CD14-positive monocyte (primary cell): ENCODE results near the gene SYNDIG1. TPM values are rescaled to one million over a fixed set of nuclear protein-coding genes. Genes with fewer than 3 reads are reported as not detected.

Source experiments
- DNase-seq, 3 donors: peaks; one replicate each; pipeline ENCODE4 v3.0.0-alpha.2; 2011 to 2022
- H2AFZ ChIP-seq: 2 replicates; pipeline ENCODE4 v1.6.0; 2012; ENCODE audit warnings: mild to moderate bottlenecking, low read depth, low read length, inconsistent platforms; ENCODE audit not compliant: insufficient read depth, poor library complexity, severe bottlenecking
- H3K27ac ChIP-seq, 2 donors: 1 replicate in 1 of 2; 2 replicates in 1 of 2; pipeline ENCODE4 v1.5.1; 2012 to 2013; ENCODE audit warnings: low read length in 2 of 2, control low read depth in 1 of 2, inconsistent platforms in 1 of 2, low read depth in 1 of 2, mild to moderate bottlenecking in 1 of 2
- H3K27me3 ChIP-seq, 2 donors: one replicate each; pipeline versions ENCODE4 v1.6.0 to v1.6.1; 2011 to 2013; ENCODE audit warnings: low read length in 2 of 2; ENCODE audit not compliant: control insufficient read depth in 2 of 2, insufficient read depth in 2 of 2
- H3K36me3 ChIP-seq, 2 donors: replicated peaks in 1 of 2; 1 replicate in 1 of 2; 2 replicates in 1 of 2; pipeline versions ENCODE4 v1.5.1 to v1.6.1; 2012 to 2013; ENCODE audit warnings: low read length in 2 of 2, control low read depth in 1 of 2, inconsistent platforms in 1 of 2, mild to moderate bottlenecking in 1 of 2; ENCODE audit not compliant: insufficient read depth in 2 of 2, control insufficient read depth in 1 of 2
- H3K4me1 ChIP-seq, 2 donors: 1 replicate in 1 of 2; 2 replicates in 1 of 2; pipeline versions ENCODE4 v1.5.1 to v1.6.1; 2012 to 2013; ENCODE audit warnings: low read length in 2 of 2, control low read depth in 1 of 2, inconsistent platforms in 1 of 2, mild to moderate bottlenecking in 1 of 2, moderate library complexity in 1 of 2; ENCODE audit not compliant: insufficient read depth in 2 of 2, control insufficient read depth in 1 of 2
- H3K4me2 ChIP-seq: replicated peaks from 2 replicates; pipeline ENCODE3; 2012; ENCODE audit warnings: low read length, moderate library complexity, mild to moderate bottlenecking; ENCODE audit not compliant: poor library complexity, severe bottlenecking; ENCODE audit errors: extremely low read depth
- H3K4me3 ChIP-seq, 3 experiments: fragments of 200-600 bp in 1 of 3; sonication (generic) in 1 of 3; replicated peaks in 1 of 3; 1 replicate in 2 of 3; 2 replicates in 1 of 3; pipeline ENCODE4 v1.5.1; 2011 to 2013; ENCODE audit warnings: low read length in 3 of 3, mild to moderate bottlenecking in 3 of 3, control low read depth in 2 of 3, low read depth in 2 of 3, inconsistent platforms in 1 of 3, moderate library complexity in 1 of 3
- H3K79me2 ChIP-seq: 2 replicates; pipeline ENCODE4 v1.6.0; 2012; ENCODE audit warnings: mild to moderate bottlenecking, control low read depth, inconsistent platforms, low read length, moderate library complexity; ENCODE audit not compliant: insufficient read depth
- H3K9ac ChIP-seq: 2 replicates; pipeline ENCODE4 v1.6.0; 2017; ENCODE audit warnings: low read length, mild to moderate bottlenecking; ENCODE audit not compliant: insufficient read depth, poor library complexity, severe bottlenecking
- H3K9me3 ChIP-seq, 2 donors: replicated peaks in 1 of 2; 1 replicate in 1 of 2; 2 replicates in 1 of 2; pipeline versions ENCODE4 v1.5.1 to v1.6.1; 2012 to 2013; ENCODE audit warnings: low read length in 2 of 2, control low read depth in 1 of 2; ENCODE audit not compliant: control insufficient read depth in 1 of 2, insufficient read depth in 1 of 2
- H4K20me1 ChIP-seq: 2 replicates; pipeline ENCODE4 v1.6.0; 2012; ENCODE audit warnings: mild to moderate bottlenecking, low read length, control low read depth, moderate library complexity; ENCODE audit not compliant: insufficient read depth
- H3K27ac Mint-ChIP-seq, 7 donors: one replicate each; pipeline ENCODE4 v1.8.0; 2020; ENCODE audit warnings: mild to moderate bottlenecking in 7 of 7, mixed read lengths in 7 of 7, moderate library complexity in 6 of 7, inconsistent platforms in 2 of 7
- H3K27me3 Mint-ChIP-seq, 3 donors: one replicate each; pipeline ENCODE4 v1.8.0; 2021 to 2022; ENCODE audit warnings: low read depth in 3 of 3, mild to moderate bottlenecking in 3 of 3, mixed read lengths in 3 of 3, moderate library complexity in 3 of 3, inconsistent platforms in 1 of 3
- H3K36me3 Mint-ChIP-seq, 2 donors: one replicate each; pipeline ENCODE4 v1.8.0; 2020; ENCODE audit warnings: mixed read lengths in 2 of 2, inconsistent platforms in 1 of 2, mild to moderate bottlenecking in 1 of 2
- H3K4me1 Mint-ChIP-seq: one replicate; pipeline ENCODE4 v1.8.0; 2020; ENCODE audit warnings: mild to moderate bottlenecking, mixed read lengths
- H3K4me3 Mint-ChIP-seq, 2 donors: one replicate each; pipeline ENCODE4 v1.8.0; 2020; ENCODE audit warnings: mild to moderate bottlenecking in 2 of 2, mixed read lengths in 2 of 2, moderate library complexity in 1 of 2
- H3K9me3 Mint-ChIP-seq, 7 donors: one replicate each; pipeline ENCODE4 v1.8.0; 2020 to 2022; ENCODE audit warnings: mixed read lengths in 7 of 7, mild to moderate bottlenecking in 6 of 7, moderate library complexity in 6 of 7, inconsistent platforms in 2 of 7
- WGBS: methylation state at CpG from one replicate; pipeline ENCODE4 v1.1.5; 2013; ENCODE audit warnings: missing lambda C conversion rate; ENCODE audit not compliant: insufficient coverage; 5-methylcytosine and 5-hydroxymethylcytosine counted together
- intact Hi-C, 2 donors: fragments of 100-400 bp; cut with micrococcal nuclease; formaldehyde crosslinking; loops; one replicate each; pipeline versions ENCODE4 v1.15.0 to v1.15.1; 2023
- polyA plus RNA-seq, 3 donors: library from polyadenylated mRNA; depleted of rRNA in 1 of 3; unstranded in 2 of 3; stranded (reverse) in 1 of 3; fragments of 300-500 nt in 2 of 3; fragments of >200 nt in 1 of 3; fragmentation: Illumina TruSeq in 2 of 3; gene quantifications; 1 replicate in 2 of 3; 2 replicates in 1 of 3; pipeline ENCODE4 v1.2.3, GENCODE V29; 2012 to 2021
- TF ChIP-seq, protein P1 (sequence below): fragments of 200-600 bp; IDR thresholded peaks from one replicate; pipeline ENCODE4 v1.8.0; 2022; ENCODE audit warnings: antibody characterized with exemption, mild to moderate bottlenecking

The SYNDIG1 gene
- polyA plus RNA-seq, 3 donors = not detected

DNA sequence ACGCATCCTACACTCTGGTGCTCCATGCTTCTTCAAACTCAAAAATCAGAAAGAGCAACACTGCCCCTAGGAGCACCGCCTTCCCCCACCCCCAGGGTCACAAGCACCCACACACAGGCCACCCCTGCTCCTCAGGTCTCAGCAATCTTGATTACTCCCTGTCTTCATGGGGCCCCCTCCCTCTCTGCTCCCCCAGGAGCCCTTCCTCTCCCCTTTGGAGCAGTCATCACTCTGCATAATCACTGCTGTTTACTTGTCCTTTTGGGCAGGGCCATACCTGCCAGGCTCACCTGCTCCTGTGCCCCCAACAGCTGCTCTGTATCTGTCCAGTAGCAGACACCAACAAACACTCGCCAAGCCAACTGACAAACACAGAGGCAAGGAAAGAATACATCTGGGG is 7.6 kb upstream of the SYNDIG1 start:
- H3K36me3 Mint-ChIP-seq = no peaks in the 10 kb centered on the region
- no peaks in the 10 kb centered on the region for H3K4me1 Mint-ChIP-seq

DNA sequence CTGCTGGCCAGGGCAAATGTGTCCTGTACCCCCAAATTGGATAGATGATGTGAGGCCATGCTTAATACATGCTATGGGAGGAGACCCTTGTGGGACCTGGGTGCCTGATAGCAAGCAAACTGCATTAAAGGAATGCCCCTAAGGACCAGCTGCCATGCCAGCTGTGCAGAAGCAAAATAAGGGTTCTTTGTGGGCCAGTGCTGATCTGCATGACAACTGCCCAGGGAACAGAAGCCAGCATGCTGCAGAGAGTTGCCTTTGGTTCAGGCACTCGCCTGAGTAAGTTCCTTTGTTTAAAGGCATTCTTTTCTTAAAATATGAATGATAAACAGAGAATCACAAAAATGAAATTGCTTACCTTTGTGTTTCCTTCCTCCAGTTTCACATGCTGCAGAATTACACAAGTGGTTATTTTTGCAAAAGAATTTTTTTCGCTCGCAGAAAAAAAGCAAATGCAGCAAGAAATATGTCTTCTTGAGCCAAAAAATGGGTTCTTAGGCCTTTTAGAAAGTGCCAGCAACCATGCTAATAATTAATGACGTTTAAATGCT is 6.9 kb upstream of the SYNDIG1 start:
- 100% methylated on average over 3 of the region's 4 CpGs for WGBS

More for the DNA sequence above, 7.6 kb upstream of the SYNDIG1 start:
- Histone ChIP-seq H3K4me2 (no peak overlapping the region), H3K79me2 (no peaks in the 10 kb centered on the region), H2AFZ (no peak overlapping the region), H3K27me3 (peaks cover 0 to 3% of the 10 kb centered on the region in 2 donors), H4K20me1 (no peaks in the 10 kb centered on the region), H3K9ac (no peak overlapping the region), H3K27ac (no peak overlapping the region), H3K4me3 (no peak overlapping the region), H3K9me3 (no peaks in the 10 kb centered on the region), H3K4me1 (no peaks in the 10 kb centered on the region), H3K36me3 (no peaks in the 10 kb centered on the region)
- WGBS = 89% methylated on average over 3 of the region's 3 CpGs
- TF ChIP-seq, protein P1, sequence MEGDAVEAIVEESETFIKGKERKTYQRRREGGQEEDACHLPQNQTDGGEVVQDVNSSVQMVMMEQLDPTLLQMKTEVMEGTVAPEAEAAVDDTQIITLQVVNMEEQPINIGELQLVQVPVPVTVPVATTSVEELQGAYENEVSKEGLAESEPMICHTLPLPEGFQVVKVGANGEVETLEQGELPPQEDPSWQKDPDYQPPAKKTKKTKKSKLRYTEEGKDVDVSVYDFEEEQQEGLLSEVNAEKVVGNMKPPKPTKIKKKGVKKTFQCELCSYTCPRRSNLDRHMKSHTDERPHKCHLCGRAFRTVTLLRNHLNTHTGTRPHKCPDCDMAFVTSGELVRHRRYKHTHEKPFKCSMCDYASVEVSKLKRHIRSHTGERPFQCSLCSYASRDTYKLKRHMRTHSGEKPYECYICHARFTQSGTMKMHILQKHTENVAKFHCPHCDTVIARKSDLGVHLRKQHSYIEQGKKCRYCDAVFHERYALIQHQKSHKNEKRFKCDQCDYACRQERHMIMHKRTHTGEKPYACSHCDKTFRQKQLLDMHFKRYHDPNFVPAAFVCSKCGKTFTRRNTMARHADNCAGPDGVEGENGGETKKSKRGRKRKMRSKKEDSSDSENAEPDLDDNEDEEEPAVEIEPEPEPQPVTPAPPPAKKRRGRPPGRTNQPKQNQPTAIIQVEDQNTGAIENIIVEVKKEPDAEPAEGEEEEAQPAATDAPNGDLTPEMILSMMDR = no peak
- no peak for DNase-seq
- peaks cover 0 to 2% (median 0%) of the 10 kb centered on the region in 7 donors for H3K9me3 Mint-ChIP-seq
- no peak overlapping the region for H3K27ac Mint-ChIP-seq
- H3K4me3 Mint-ChIP-seq = no peak overlapping the region
- peaks cover 11 to 22% (median 17%) of the 10 kb centered on the region in 3 donors for H3K27me3 Mint-ChIP-seq
- intact Hi-C loops = no loop called here

More for the DNA sequence above, 6.9 kb upstream of the SYNDIG1 start:
- H3K4me2 ChIP-seq = no peak overlapping the region
- H3K36me3 ChIP-seq = no peaks in the 10 kb centered on the region
- H3K36me3 Mint-ChIP-seq = no peaks in the 10 kb centered on the region
- H3K27ac Mint-ChIP-seq = no peak overlapping the region
- no peak for DNase-seq
- no peaks in the 10 kb centered on the region for H3K79me2 ChIP-seq
- H3K4me1 Mint-ChIP-seq = no peaks in the 10 kb centered on the region
- H3K9me3 ChIP-seq = no peaks in the 10 kb centered on the region
- intact Hi-C loops = no loop called here
- peaks cover 17 to 28% (median 24%) of the 10 kb centered on the region in 3 donors for H3K27me3 Mint-ChIP-seq
- H3K27ac ChIP-seq = no peak overlapping the region
- H3K4me1 ChIP-seq = no peaks in the 10 kb centered on the region
- TF ChIP-seq, protein P1 = no peak
- H3K27me3 ChIP-seq = peaks cover 5 to 10% of the 10 kb centered on the region in 2 donors
- H3K9me3 Mint-ChIP-seq = no peaks in the 10 kb centered on the region
- H3K4me3 ChIP-seq = no peak overlapping the region
- H3K4me3 Mint-ChIP-seq = no peak overlapping the region
- no peak overlapping the region for H2AFZ ChIP-seq
- H4K20me1 ChIP-seq = no peaks in the 10 kb centered on the region
- no peak overlapping the region for H3K9ac ChIP-seq
